ENCODE measurements around the gene SLX4IP. TPM values are rescaled to one million over a fixed set of nuclear protein-coding genes. Genes with fewer than 3 reads are reported as not detected.
A peak's percentile ranks its signal among the peaks of the same experiment; 100 is the strongest.

Gene SLX4IP
- total RNA-seq, 2 donors from 2014 or later = 7.0 to 8.2 TPM

DNA sequence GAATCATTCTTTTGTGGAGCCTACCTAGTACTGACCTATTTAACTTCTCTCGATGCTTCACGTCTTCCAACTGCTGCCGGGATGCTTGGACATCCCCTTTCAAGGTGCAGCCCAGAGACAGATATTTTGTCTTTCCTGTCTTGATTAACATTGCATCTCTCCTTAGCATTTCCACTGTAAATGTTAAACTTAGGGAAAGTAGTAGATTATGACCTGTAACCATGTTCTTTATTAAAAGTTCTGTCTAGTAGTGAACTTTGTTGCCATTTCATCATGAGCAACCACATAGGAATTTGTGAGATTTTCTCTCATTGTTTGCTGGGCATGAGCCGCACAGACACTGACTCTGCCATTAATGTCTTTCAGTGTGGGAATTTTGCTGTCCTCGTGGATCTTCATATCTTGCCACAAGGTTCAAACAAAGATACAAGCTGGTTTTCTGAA, 120.8 kb downstream of the SLX4IP start:
- H3K27ac ChIP-seq = no peak overlapping the region
- no peak for DNase-seq (ENCODE audit: low spot score)
- no peaks in the 10 kb centered on the region for H3K4me1 ChIP-seq (replicated peaks)
- no peaks in the 10 kb centered on the region for H3K27me3 ChIP-seq (replicated peaks; ENCODE audit: insufficient read depth)
- H3K4me3 ChIP-seq = no peak overlapping the region
- WGBS = 71% methylated on average over 5 of the region's 5 CpGs
- intact Hi-C loops (cut with DNase I) = loop anchor here (2.0 to 10.0 kb wide), 2 partner anchors 117 to 649 kb away; partner anchors contain the start of gene JAG1
- TF ChIP-seq, protein P1, sequence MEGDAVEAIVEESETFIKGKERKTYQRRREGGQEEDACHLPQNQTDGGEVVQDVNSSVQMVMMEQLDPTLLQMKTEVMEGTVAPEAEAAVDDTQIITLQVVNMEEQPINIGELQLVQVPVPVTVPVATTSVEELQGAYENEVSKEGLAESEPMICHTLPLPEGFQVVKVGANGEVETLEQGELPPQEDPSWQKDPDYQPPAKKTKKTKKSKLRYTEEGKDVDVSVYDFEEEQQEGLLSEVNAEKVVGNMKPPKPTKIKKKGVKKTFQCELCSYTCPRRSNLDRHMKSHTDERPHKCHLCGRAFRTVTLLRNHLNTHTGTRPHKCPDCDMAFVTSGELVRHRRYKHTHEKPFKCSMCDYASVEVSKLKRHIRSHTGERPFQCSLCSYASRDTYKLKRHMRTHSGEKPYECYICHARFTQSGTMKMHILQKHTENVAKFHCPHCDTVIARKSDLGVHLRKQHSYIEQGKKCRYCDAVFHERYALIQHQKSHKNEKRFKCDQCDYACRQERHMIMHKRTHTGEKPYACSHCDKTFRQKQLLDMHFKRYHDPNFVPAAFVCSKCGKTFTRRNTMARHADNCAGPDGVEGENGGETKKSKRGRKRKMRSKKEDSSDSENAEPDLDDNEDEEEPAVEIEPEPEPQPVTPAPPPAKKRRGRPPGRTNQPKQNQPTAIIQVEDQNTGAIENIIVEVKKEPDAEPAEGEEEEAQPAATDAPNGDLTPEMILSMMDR (IDR thresholded peaks at IDR 0.05) = no peak
- TF ChIP-seq POLR2A (IDR thresholded peaks at IDR 0.05) = no peak
- H3K9me3 ChIP-seq = no peaks in the 10 kb centered on the region
- no peaks in the 10 kb centered on the region for H3K36me3 ChIP-seq

- Histone ChIP-seq H3K4me3 (no peak overlapping the region), H3K27me3 (replicated peaks; ENCODE audit: insufficient read depth) (no peaks in the 10 kb centered on the region), H3K4me1 (replicated peaks) (no peaks in the 10 kb centered on the region), H3K27ac (no peak overlapping the region), H3K9me3 (no peaks in the 10 kb centered on the region), H3K36me3 (no peaks in the 10 kb centered on the region)
- intact Hi-C loops (cut with DNase I) = loop anchor here (2.0 to 10.0 kb wide), 2 partner anchors 116 to 648 kb away; partner anchors contain the start of gene JAG1
- no peak for DNase-seq (ENCODE audit: low spot score)
- no peak for TF ChIP-seq POLR2A (IDR thresholded peaks at IDR 0.05)
- no peak for TF ChIP-seq POLR2AphosphoS5 (IDR thresholded peaks at IDR 0.05)
- TF ChIP-seq, protein P1 (IDR thresholded peaks at IDR 0.05) = no peak
- WGBS = 93% methylated on average over 2 of the region's 2 CpGs
Observed at GRCh38 chr20:10556519-10557083, 121.5 kb downstream of the SLX4IP start.

DNA sequence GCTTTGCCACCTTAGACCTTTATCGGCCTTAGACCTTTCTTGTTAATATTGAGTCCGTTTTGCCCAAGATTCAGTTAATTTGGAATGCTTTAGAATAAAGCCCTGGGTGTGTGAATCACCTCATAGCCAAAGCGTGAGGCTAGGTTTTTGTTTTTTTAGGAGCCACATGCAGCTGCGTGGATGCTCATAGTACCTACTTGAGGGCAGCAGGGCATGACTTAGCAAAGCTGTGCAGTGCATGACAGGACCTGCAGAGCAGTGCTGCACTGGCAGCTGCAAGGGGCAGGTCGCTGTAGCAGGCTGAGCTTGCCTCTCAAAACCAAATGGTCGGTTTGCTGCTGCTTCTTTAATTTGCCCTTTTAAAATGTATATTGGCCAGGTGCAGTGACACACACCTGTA, 122.6 kb downstream of the SLX4IP start:
- WGBS = 69% methylated on average over 6 of the region's 6 CpGs
- intact Hi-C loops (cut with DNase I) = loop anchor here (2.0 to 10.0 kb wide), 2 partner anchors 115 to 647 kb away; partner anchors contain the start of gene JAG1
- no peak for TF ChIP-seq POLR2A (IDR thresholded peaks at IDR 0.05)
- no peak for TF ChIP-seq POLR2AphosphoS5 (IDR thresholded peaks at IDR 0.05)
- TF ChIP-seq, protein P1 (IDR thresholded peaks at IDR 0.05) = no peak

GRCh38 chr20:10558635-10559187, 123.6 kb downstream of the SLX4IP start:
- TF ChIP-seq POLR2A (IDR thresholded peaks at IDR 0.05) (no peak), POLR2AphosphoS5 (IDR thresholded peaks at IDR 0.05) (peak; percentile 53)
- Histone ChIP-seq H3K4me1 (replicated peaks) (no peaks in the 10 kb centered on the region), H3K27me3 (replicated peaks; ENCODE audit: insufficient read depth) (no peaks in the 10 kb centered on the region), H3K9me3 (no peaks in the 10 kb centered on the region), H3K4me3 (no peak overlapping the region), H3K27ac (peak overlapping the region; percentile 31 to 50), H3K36me3 (no peaks in the 10 kb centered on the region)
- no peak for DNase-seq (ENCODE audit: low spot score)
- intact Hi-C loops (cut with DNase I) = loop anchor here (10.0 kb wide), 1 partner anchor 646 kb away; no protein-coding TSS in a partner anchor
- WGBS = 50% methylated on average over 9 of the region's 9 CpGs

More for the DNA sequence above, 122.6 kb downstream of the SLX4IP start:
- H3K4me3 ChIP-seq = no peak overlapping the region
- H3K4me1 ChIP-seq (replicated peaks) = no peaks in the 10 kb centered on the region
- peak overlapping the region in 1 of 2 donors; percentile 31 for H3K27ac ChIP-seq
- no peaks in the 10 kb centered on the region for H3K27me3 ChIP-seq (replicated peaks; ENCODE audit: insufficient read depth)
- no peaks in the 10 kb centered on the region for H3K9me3 ChIP-seq
- no peaks in the 10 kb centered on the region for H3K36me3 ChIP-seq
- no peak for DNase-seq (ENCODE audit: low spot score)

DNA sequence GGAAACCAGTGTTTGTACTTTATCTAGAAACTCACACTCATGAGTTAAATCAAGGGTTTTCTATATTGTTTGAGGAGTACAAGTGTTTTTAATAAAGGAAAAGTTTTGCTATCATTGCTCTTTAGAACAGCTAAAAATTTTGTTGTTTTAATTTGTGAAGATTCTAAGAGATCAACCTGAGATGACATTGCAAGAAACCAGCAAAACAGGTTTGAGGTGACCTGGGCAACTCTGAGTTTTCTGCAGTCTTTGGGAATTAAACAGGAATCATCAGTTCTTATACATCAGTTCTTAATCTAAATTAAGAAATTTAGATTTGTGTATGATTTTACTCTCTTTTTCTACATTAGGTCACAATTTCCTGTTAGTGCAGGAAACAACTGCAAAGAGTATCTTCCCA, 124.2 kb downstream of the SLX4IP start:
- no peaks in the 10 kb centered on the region for H3K36me3 ChIP-seq
- no peaks in the 10 kb centered on the region for H3K27me3 ChIP-seq (replicated peaks; ENCODE audit: insufficient read depth)
- no peaks in the 10 kb centered on the region for H3K9me3 ChIP-seq
- no peaks in the 10 kb centered on the region for H3K4me1 ChIP-seq (replicated peaks)
- TF ChIP-seq POLR2A (IDR thresholded peaks at IDR 0.05) = no peak
- TF ChIP-seq POLR2AphosphoS5 (IDR thresholded peaks at IDR 0.05) = no peak
- TF ChIP-seq, protein P1 (IDR thresholded peaks at IDR 0.05) = no peak
- H3K4me3 ChIP-seq = no peak overlapping the region
- no peak for DNase-seq (ENCODE audit: low spot score)
- peak overlapping the region; percentile 31 to 50 for H3K27ac ChIP-seq
- intact Hi-C loops (cut with DNase I) = loop anchor here (10.0 kb wide), 1 partner anchor 646 kb away; no protein-coding TSS in a partner anchor

Data from prostate gland (tissue), 2 donors.